ENCODE results near the gene FAHD2A. TPM values are rescaled to one million over a fixed set of nuclear protein-coding genes. Genes with fewer than 3 reads are reported as not detected.

The FAHD2A gene
- total RNA-seq, 1 donor, result 15.4 TPM

GRCh38 chr2:95389245-95390119 is 13.0 kb upstream of the FAHD2A start:
- no peak overlapping the region for H3K4me3 ChIP-seq (ENCODE audit: low read depth, low read length)
- TF ChIP-seq, protein P1, sequence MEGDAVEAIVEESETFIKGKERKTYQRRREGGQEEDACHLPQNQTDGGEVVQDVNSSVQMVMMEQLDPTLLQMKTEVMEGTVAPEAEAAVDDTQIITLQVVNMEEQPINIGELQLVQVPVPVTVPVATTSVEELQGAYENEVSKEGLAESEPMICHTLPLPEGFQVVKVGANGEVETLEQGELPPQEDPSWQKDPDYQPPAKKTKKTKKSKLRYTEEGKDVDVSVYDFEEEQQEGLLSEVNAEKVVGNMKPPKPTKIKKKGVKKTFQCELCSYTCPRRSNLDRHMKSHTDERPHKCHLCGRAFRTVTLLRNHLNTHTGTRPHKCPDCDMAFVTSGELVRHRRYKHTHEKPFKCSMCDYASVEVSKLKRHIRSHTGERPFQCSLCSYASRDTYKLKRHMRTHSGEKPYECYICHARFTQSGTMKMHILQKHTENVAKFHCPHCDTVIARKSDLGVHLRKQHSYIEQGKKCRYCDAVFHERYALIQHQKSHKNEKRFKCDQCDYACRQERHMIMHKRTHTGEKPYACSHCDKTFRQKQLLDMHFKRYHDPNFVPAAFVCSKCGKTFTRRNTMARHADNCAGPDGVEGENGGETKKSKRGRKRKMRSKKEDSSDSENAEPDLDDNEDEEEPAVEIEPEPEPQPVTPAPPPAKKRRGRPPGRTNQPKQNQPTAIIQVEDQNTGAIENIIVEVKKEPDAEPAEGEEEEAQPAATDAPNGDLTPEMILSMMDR (IDR thresholded peaks at IDR 0.05; ENCODE audit: insufficient read depth, low read length), result peak; percentile 97
- peak; percentile 67 for DNase-seq (ENCODE audit: low read depth)

- no peak overlapping the region for H3K4me3 ChIP-seq (ENCODE audit: low read depth, low read length)
- DNase-seq (ENCODE audit: low read depth), result no peak
- TF ChIP-seq, protein P1 (IDR thresholded peaks at IDR 0.05; ENCODE audit: insufficient read depth, low read length), result no peak
These were observed 12.1 kb upstream of the FAHD2A start for GRCh38 chr2:95390272-95390880.

DNA sequence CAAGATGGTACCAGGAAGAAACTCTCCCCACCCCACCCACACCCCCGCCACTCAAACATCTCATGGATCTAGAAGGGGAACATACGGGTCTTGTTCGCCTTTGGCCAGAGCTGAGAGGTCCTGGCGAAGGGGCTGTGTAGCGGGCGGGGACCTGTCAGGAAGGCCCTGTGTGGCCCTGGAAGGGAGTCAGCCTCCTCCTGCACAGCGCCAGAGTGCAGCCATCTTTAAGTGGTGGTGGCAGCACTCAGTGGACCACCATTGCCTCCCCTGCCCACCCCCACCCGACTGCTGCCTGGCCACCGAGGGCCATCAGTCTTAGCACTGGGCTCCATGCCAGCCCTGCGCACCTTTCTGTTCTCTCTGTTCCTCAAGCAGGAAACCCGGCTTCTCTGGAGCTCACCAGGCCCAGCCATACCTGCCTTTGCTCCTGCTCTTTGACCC is 11.6 kb upstream of the FAHD2A start:
- no peak for DNase-seq (ENCODE audit: low read depth)
- H3K4me3 ChIP-seq (ENCODE audit: low read depth, low read length), result no peak overlapping the region
- TF ChIP-seq, protein P1 (IDR thresholded peaks at IDR 0.05; ENCODE audit: insufficient read depth, low read length), result no peak

DNA sequence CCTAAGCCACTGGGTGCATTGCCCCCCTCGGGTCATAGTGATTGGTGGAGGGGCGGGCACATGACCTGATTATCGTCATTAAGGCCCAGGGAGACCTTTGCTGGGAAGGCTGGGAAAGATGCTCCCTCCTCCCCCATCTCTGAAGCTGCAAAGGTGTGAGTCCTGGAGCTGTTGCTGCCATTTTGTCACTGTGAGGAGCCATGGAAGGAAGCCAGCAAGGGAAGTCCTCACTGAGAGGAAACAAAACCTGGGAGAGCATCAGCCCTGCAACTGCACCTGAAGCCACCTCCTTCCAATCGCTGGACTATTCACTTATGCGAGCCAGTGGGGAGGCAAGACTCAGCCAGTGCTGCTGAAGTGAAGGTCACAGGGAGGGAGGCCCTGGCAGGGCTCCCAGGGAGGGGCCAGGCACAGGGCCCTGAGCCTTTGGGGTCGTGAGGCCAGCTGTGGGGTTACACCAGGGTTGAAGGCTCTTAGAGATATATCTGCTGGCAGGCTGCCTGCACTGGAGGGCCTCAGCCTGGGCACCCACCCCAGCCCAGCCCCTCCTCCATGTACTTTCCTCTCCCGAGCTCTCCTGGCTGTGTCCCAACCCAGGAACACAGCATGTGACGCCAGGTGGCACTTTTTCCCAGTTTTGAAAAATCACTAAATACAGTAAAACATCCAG is 10.7 kb upstream of the FAHD2A start:
- H3K4me3 ChIP-seq (ENCODE audit: low read depth, low read length), result no peak overlapping the region
- TF ChIP-seq, protein P1 (IDR thresholded peaks at IDR 0.05; ENCODE audit: insufficient read depth, low read length), result no peak
- no peak for DNase-seq (ENCODE audit: low read depth)

- TF ChIP-seq, protein P1 (IDR thresholded peaks at IDR 0.05; ENCODE audit: insufficient read depth, low read length), result no peak
- no peak overlapping the region for H3K4me3 ChIP-seq (ENCODE audit: low read depth, low read length)
- no peak for DNase-seq (ENCODE audit: low read depth)
These were observed 10.2 kb upstream of the FAHD2A start for GRCh38 chr2:95392320-95392719.

GRCh38 chr2:95392730-95393455 is 9.6 kb upstream of the FAHD2A start:
- TF ChIP-seq, protein P1 (IDR thresholded peaks at IDR 0.05; ENCODE audit: insufficient read depth, low read length), result no peak
- no peak overlapping the region for H3K4me3 ChIP-seq (ENCODE audit: low read depth, low read length)
- no peak for DNase-seq (ENCODE audit: low read depth)
